KOPT-K1 (cell line): ENCODE measurements around the gene KIR2DL4.
"Not testable (repeated sequence)": the region's sequence is repeated elsewhere in the genome, so short reads cannot be mapped to it uniquely, and the experiment has no call there.

Experiments used
- H3K27ac ChIP-seq: fragments of 200-600 bp; sonication (generic); 2 replicates; pipeline ENCODE4 v1.5.1; 2016; ENCODE audit warnings: antibody characterized with exemption, mild to moderate bottlenecking, low read depth, low read length; ENCODE audit not compliant: poor library complexity, severe bottlenecking
- H3K36me3 ChIP-seq: fragments of 200-600 bp; sonication (generic); 2 replicates; pipeline ENCODE4 v1.5.1; 2017; ENCODE audit warnings: antibody characterized with exemption, mild to moderate bottlenecking, low read length, moderate library complexity; ENCODE audit not compliant: insufficient read depth
- H3K9me3 ChIP-seq: fragments of 200-600 bp; sonication (generic); 2 replicates; pipeline ENCODE4 v1.5.1; 2017; ENCODE audit warnings: antibody characterized with exemption, low read length, mild to moderate bottlenecking; ENCODE audit not compliant: insufficient read depth, poor library complexity, severe bottlenecking

KIR2DL4 gene

DNA sequence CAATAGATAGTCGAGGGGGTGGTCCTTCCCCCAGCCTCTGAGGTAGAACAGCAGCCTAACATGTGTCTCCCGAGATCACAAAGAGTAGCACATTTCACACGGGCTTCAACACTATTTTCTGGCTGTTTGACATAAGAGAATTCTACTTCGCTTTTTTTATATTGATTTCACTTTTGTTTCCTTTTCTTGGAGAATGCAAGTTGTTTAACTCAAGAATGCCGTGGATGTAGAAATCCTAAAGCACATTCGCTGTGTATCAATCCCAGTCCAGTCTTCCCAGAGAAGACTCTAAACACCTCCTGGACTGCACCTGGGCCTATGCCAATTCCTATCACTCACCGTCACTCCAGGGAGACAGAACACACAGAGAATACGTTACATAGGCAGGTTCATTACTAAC is 24.7 kb downstream of the KIR2DL4 start:
- not testable (repeated sequence) for H3K9me3 ChIP-seq, H3K36me3 ChIP-seq, H3K27ac ChIP-seq

DNA sequence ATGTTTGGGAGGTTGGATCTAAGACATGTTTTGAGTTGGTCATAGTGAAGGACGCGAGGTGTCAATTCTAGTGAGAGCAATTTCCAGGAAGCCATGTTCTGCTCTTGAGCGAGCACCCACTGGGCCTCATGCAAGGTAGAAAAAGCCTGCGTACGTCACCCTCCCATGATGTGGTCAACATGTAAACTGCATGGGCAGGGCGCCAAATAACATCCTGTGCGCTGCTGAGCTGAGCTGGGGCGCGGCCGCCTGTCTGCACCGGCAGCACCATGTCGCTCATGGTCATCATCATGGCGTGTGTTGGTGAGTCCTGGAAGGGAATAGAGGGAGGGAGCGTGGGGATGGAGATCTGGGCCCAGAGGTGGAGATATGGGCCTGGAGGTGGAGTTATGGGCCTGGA is 29.1 kb downstream of the KIR2DL4 start, which contains the start of gene KIR2DS4:
TSS of gene KIR2DS4 (plus strand) at position 181 of the 400 bp plus-strand sequence.
- not testable (repeated sequence) for H3K27ac ChIP-seq, H3K9me3 ChIP-seq, H3K36me3 ChIP-seq

DNA sequence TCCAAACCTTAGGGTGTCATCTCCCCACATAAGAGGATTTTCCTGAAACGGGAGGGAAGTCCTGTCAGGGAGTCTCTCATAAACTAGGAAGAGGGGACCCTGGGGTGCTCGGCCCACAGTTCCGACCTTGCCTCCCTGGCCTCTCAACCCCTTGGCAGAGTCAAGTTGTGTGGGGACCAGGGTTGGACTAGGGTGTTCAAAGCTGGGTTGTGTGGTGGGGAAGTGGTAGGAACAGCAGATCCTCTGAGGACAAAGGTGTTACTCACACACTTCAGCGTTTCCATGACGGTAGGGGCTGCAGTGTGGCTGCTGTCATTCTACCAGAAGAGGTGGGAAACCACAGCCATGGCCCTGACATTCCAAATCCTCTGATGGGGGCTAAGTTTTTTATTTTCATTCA is 31.7 kb downstream of the KIR2DL4 start:
- not testable (repeated sequence) for H3K9me3 ChIP-seq, H3K27ac ChIP-seq, H3K36me3 ChIP-seq

DNA sequence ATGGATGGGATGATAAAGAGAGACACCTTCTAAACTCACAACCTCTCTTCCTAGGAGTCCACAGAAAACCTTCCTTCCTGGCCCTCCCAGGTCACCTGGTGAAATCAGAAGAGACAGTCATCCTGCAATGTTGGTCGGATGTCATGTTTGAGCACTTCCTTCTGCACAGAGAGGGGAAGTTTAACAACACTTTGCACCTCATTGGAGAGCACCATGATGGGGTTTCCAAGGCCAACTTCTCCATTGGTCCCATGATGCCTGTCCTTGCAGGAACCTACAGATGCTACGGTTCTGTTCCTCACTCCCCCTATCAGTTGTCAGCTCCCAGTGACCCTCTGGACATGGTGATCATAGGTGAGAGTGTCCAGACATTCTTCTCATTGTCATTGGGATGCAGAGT is 34.1 kb downstream of the KIR2DL4 start:
- not testable (repeated sequence) for H3K27ac ChIP-seq

DNA sequence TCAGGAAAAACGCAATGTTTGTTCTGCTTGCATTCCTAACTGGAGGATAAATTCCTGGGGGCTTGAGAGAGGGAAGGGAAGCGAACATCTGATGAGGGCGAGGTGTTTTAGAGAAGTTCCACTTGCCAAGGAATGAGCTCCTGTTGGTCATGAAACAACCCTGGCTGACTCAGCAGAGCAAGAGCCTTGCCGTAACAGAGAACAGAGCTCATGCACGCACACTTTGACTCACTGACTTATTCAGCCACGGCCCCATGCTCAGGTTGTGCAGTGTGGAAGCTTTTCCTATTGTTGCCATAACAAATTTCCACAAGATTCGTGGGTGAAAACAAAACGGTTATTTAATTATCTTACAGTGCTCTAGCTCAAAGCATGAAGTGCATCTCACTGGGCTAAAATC is 39.8 kb downstream of the KIR2DL4 start:
- not testable (repeated sequence) for H3K36me3 ChIP-seq, H3K9me3 ChIP-seq, H3K27ac ChIP-seq

More for the DNA sequence above, 34.1 kb downstream of the KIR2DL4 start:
- H3K36me3 ChIP-seq, H3K9me3 ChIP-seq: not testable (repeated sequence)

- not testable (repeated sequence) for H3K9me3 ChIP-seq, H3K27ac ChIP-seq, H3K36me3 ChIP-seq
These were observed 46.7 kb downstream of the KIR2DL4 start, which contains the start of gene KIR3DL2 for GRCh38 chr19:54850061-54850640. Gene KIR3DL2 (plus strand): TSS chr19:54850443. CDS start chr19:54850476, 33 bp downstream.

DNA sequence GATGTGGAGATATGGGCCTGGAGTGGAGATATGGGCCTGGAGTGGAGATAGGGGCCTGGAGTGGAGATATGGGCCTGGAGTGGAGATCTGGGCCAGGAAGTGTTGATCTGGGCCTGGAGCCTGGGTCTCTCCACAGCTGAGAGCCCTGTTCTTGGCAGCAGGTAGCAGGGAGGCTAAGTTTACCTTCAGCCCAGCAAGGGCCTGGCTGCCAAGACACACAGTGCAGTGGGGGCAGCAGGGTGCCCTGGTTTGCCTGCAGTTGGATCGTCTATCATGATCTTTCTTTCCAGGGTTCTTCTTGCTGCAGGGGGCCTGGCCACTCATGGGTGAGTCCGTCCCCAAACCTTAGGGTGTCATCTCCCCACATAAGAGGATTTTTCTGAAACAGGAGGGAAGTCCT is 47.5 kb downstream of the KIR2DL4 start:
- Histone ChIP-seq H3K9me3 (no peaks in the 10 kb centered on the region), H3K27ac (no peak overlapping the region), H3K36me3 (no peaks in the 10 kb centered on the region)

DNA sequence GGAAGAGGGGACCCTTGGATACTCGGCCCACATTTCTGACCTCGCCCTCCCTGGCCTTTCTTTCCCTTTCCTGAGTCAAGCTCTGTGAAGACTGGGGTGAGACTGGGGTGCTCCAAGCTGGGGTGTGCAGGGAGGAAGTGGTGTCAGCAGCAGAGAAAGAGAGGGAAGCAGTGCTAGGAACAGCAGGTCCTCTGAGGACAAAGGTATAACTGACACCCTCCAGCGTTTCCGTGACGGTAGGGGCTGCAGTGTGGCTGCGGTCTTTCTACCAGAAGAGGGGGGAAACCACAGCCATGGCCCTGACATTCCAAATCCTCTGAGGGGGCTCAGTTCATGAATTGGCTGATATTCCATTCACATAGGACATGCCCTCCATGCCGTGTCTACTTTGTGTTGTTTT is 47.9 kb downstream of the KIR2DL4 start:
- Histone ChIP-seq H3K27ac (no peak overlapping the region), H3K9me3 (no peaks in the 10 kb centered on the region), H3K36me3 (no peaks in the 10 kb centered on the region)

GRCh38 chr19:54855241-54855640 is 51.8 kb downstream of the KIR2DL4 start:
- H3K27ac ChIP-seq, H3K9me3 ChIP-seq, H3K36me3 ChIP-seq: not testable (repeated sequence)

DNA sequence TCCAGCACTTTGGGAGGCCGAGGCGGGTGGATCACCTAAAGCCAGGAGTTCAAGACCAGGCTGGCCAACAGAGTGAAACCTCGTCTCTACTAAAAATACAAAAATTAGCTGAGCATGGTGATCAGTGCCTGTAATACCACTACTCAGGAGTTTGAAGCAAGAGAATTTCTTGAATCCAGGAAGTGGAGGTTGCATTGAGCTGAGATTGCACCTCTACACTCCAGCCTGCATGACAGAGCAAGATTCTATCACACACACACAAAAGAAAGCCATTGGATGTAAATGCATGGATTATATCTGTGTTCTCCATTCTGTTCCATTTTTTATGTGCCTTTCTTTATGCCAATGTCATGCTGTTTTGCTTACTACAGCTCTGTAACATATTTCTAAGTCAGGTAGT is 55.1 kb downstream of the KIR2DL4 start:
- H3K9me3 ChIP-seq, H3K36me3 ChIP-seq, H3K27ac ChIP-seq: not testable (repeated sequence)

DNA sequence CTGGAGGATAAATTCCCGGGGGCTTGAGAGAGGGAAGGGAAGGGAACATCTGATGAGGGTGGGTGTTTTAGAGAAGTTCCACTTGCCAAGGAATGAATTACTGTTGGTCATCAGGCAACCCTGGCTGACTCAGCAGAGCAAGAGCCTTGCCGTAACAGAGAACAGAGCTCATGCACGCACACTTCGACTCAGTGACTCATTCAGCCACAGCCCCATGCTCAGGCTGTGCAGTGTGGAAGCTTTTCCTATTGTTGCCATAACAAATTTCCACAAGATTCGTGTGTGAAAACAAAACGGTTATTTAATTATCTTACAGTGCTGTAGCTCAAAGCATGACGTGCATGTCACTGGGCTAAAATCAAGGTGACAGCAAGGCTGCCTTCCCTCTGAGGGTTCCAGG is 56.0 kb downstream of the KIR2DL4 start:
- H3K36me3 ChIP-seq, H3K27ac ChIP-seq, H3K9me3 ChIP-seq: not testable (repeated sequence)

DNA sequence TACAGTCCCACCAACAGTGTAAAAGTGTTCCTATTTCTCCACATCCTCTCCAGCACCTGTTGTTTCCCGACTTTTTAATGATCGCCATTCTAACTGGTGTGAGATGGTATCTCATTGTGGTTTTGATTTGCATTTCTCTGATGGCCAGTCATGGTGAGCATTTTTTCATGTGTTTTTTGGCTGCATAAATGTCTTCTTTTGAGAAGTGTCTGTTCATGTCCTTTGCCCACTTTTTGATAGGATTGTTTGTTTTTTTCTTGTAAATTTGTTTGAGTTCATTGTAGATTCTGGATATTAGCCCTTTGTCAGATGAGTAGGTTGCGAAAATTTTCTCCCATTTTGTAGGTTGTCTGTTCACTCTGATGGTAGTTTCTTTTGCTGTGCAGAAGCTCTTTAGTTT is 60.0 kb downstream of the KIR2DL4 start:
- H3K9me3 ChIP-seq, H3K27ac ChIP-seq: not testable (repeated sequence)

More for the DNA sequence above, 60.0 kb downstream of the KIR2DL4 start:
- not testable (repeated sequence) for H3K36me3 ChIP-seq
